Mucosa of descending colon (tissue), 3 donors: ENCODE data around the gene EIF4A3. TPM values are rescaled to one million over a fixed set of nuclear protein-coding genes. Genes with fewer than 3 reads are reported as not detected.

Source experiments
- ATAC-seq: fragments of 200-7000 bp; cut with Tn5 transposase; one replicate; pipeline ENCODE4 v1.9.1; 2020; ENCODE audit warnings: mild to moderate bottlenecking, moderate library complexity
- DNase-seq, 3 donors: peaks; one replicate each; pipeline ENCODE4 v3.0.0-alpha.2; 2020
- H3K36me3 ChIP-seq: fragments of 200-600 bp; one replicate; pipeline ENCODE4 v1.8.0; 2021; ENCODE audit warnings: low read depth, mild to moderate bottlenecking
- H3K4me1 ChIP-seq: fragments of 200-600 bp; one replicate; pipeline ENCODE4 v1.8.0; 2021; ENCODE audit warnings: low read depth, mild to moderate bottlenecking
- H3K4me3 ChIP-seq: fragments of 200-600 bp; one replicate; pipeline ENCODE4 v1.8.0; 2021; ENCODE audit warnings: mild to moderate bottlenecking
- H3K9me3 ChIP-seq: fragments of 200-600 bp; one replicate; pipeline ENCODE4 v1.8.0; 2021; ENCODE audit warnings: mild to moderate bottlenecking
- intact Hi-C, 2 donors: fragments of 100-400 bp; cut with DNase I in 1 of 2; cut with micrococcal nuclease in 1 of 2; formaldehyde crosslinking; loops; one replicate each; pipeline versions ENCODE4 v1.11.0 to v1.11.1; 2022; cut with DNase I, micrococcal nuclease
- long read RNA-seq, 2 donors: library from polyadenylated mRNA; unstranded; transcript quantifications; one replicate each; pipeline ENCODE4 v2.0.0, GENCODE V29; 2019 to 2021
- total RNA-seq, 3 donors: library from RNA; stranded (reverse); fragmentation: NEBNext Ultra II Directional in 2 of 3; extraction: Animal tissue kit (Norgen Biotek cat#: 25700) in 2 of 3; gene quantifications; one replicate each; pipeline versions ENCODE4 v1.2.1 to v1.2.4, GENCODE V29; 2021 to 2023
- TF ChIP-seq, protein P1 (sequence below): fragments of 200-600 bp; IDR thresholded peaks from one replicate; pipeline ENCODE4 v1.8.0; 2022; ENCODE audit warnings: antibody characterized with exemption, mild to moderate bottlenecking
- donor health status: DM: no; HTN: no; CAD: no; lungs with moderate emphysema.
- donor health status: DM: no; HTN: no; CAD: no.
- donor health status: DM: no; HTN: yes; CAD: no.

The EIF4A3 gene
- total RNA-seq, result 10 to 100 TPM; 59.2 to 80.2 (median 61.8) TPM
- long read RNA-seq, donor 1, transcript EIF4A3-201 (12 exons, 1,734 nt), result major isoform, 83 of 87 reads
- long read RNA-seq, donor 1, partial matches to known transcripts, result 1 of 87 reads
- long read RNA-seq, donor 1, other reads (novel, unspliced or antisense), result 3 of 87 reads
- long read RNA-seq, donor 2, transcript EIF4A3-201 (12 exons, 1,734 nt), result major isoform, 68 of 69 reads
- long read RNA-seq, donor 2, partial matches to known transcripts, result 1 of 69 reads
- long read RNA-seq, donor 2, other reads (novel, unspliced or antisense), result 0 of 69 reads

DNA sequence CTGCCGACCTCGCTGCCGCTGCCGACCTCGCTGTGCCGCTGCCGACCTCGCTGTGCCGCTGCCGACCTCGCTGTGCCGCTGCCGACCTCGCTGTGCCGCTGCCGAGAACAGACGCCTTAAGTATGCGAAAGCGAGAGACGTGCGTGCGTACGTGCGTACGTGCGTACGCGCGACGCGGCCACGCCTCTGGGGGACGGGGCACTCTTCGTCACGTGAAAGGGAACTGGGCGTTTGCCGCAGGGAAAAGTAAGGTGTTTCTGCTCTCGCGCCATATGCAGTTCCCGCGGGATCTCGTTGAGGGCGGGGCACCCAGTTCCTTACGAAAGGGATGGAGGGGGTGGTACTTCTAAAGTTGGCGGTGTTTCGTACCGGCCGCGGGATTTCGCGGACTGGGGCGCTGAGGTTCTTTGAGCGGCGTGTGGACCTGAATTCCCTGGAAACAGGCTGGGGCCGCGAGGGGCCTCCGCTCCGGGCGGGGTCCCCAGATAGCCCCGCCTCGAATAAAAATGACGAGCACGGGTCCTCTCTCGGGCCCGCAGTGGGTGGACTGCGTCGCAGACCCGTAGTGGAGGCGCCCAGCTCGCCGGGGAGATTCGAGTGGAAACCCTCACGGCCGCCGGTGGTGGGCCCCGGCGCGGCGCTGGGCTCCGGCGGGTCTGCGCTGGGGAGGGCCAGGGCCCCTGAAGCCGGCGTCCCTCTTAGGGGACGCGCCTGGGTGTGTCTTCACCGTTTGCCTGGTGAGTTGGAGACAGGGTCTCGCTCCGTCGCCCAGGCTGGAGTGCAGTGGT lies at the start of gene EIF4A3:
Gene EIF4A3 (minus strand): TSS at position 94 of the 788 bp plus-strand sequence. CDS start 167 bp downstream, outside the sequence.
- ATAC-seq (peak; percentile 97), DNase-seq (peak; percentile 99)
- Histone ChIP-seq H3K9me3 (no peaks in the 10 kb centered on the region), H3K4me1 (peaks cover 19% of the 10 kb centered on the region), H3K4me3 (peak within 1 kb of the TSS; percentile 90), H3K36me3 (peaks cover 9% of the 10 kb centered on the region)
- intact Hi-C loops, result loop anchor here in 1 of 2 donors (10.0 kb wide), 1 partner anchor 62 kb away; no protein-coding TSS in a partner anchor
- TF ChIP-seq, protein P1, sequence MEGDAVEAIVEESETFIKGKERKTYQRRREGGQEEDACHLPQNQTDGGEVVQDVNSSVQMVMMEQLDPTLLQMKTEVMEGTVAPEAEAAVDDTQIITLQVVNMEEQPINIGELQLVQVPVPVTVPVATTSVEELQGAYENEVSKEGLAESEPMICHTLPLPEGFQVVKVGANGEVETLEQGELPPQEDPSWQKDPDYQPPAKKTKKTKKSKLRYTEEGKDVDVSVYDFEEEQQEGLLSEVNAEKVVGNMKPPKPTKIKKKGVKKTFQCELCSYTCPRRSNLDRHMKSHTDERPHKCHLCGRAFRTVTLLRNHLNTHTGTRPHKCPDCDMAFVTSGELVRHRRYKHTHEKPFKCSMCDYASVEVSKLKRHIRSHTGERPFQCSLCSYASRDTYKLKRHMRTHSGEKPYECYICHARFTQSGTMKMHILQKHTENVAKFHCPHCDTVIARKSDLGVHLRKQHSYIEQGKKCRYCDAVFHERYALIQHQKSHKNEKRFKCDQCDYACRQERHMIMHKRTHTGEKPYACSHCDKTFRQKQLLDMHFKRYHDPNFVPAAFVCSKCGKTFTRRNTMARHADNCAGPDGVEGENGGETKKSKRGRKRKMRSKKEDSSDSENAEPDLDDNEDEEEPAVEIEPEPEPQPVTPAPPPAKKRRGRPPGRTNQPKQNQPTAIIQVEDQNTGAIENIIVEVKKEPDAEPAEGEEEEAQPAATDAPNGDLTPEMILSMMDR, result no peak

DNA sequence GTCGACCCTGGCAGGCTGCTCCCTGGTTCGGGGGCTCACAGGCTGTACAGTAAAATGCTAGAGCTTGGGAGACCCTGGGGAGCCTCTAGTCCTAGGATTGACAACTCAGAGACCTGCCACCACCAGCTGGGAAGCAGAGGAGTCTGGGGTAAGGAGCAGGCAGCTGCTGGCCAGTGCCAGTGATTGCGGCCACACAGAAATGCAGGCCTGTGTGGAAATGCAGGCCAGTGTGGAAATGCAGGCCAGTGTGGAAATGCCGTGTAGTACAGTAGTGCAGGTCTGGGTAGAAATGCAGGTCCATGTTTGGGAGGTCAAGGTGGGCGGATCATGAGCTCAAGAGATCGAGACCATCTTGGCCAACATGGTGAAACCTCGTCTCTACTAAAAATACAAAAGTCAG lies 49.7 kb upstream of the EIF4A3 start:
- DNase-seq, result no peak
- Histone ChIP-seq H3K36me3 (no peaks in the 10 kb centered on the region), H3K4me1 (no peaks in the 10 kb centered on the region), H3K4me3 (no peak overlapping the region), H3K9me3 (no peaks in the 10 kb centered on the region)
- TF ChIP-seq, protein P1, result no peak
- no peak for ATAC-seq
- intact Hi-C loops, result no loop called here

DNA sequence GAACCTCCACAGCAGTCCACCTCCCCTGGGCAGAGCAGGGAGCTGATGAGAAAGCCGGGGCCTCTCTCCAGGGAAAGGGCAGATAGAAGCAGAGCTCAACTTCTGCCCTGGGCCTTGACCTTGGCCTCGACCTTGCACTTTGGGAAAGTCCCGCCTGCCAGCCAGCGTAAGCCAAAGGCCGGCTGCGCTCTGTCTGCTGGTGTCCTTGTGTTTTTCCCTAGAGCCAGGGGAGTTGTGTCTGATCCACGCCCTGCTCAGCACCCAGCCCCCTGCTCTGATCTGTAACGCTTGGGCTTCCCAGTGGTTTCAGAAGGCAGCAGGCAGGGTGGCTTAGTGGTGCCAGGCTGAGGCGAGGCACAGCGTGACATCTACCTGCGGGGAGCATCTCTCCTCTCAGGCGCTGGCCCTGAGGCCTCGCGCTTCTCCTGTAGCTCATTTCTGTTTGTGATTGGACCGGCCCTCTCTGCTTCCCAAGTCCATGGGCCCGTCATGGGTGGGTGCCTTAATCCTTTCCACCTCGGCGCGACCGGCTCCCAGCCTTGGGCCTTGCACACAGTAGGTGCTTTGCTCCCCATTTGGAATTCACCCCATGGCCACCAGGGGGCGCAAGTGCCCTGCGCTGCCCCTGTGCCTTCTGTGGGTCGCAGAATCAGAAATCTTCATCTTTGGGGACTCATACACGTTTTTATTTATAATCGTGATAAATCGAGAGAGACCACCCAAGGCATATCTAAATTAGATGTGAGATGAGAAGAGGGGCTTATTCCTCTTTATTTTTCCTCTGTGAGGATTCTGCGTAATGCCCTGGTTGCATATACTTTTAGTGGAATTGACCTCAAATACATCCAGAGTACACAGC lies 49.0 kb upstream of the EIF4A3 start:
- intact Hi-C loops, result no loop called here
- H3K4me1 ChIP-seq, result no peaks in the 10 kb centered on the region
- no peak for ATAC-seq
- DNase-seq, result peak in 2 of 3 donors; percentile 25 to 42
- TF ChIP-seq, protein P1, result peak; percentile 66
- H3K4me3 ChIP-seq, result no peak overlapping the region
- no peaks in the 10 kb centered on the region for H3K36me3 ChIP-seq
- no peaks in the 10 kb centered on the region for H3K9me3 ChIP-seq

DNA sequence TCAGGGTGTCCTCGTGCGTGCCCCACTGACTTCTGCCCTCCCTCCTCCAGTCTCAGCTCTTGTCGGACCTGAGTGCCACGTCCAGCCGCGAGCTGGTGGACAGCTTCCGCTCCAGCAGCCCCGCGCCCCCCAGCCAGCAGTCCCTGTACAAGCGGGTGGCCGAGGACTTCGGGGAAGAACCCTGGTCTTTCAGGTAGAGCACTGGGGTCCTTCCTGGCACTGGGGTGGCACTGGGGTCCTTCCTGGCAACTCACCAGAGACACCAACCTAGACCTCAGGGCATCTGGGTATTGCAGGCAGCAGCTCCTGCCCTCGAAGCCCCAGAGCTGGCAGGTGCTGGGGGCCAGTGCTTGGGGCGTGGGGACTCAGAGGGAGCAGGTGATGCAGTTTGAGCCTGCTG lies 48.2 kb upstream of the EIF4A3 start:
- no peaks in the 10 kb centered on the region for H3K4me1 ChIP-seq
- DNase-seq (no peak), ATAC-seq (no peak)
- H3K4me3 ChIP-seq, result no peak overlapping the region
- H3K9me3 ChIP-seq, result no peaks in the 10 kb centered on the region
- TF ChIP-seq, protein P1, result no peak
- intact Hi-C loops, result no loop called here
- no peaks in the 10 kb centered on the region for H3K36me3 ChIP-seq

DNA sequence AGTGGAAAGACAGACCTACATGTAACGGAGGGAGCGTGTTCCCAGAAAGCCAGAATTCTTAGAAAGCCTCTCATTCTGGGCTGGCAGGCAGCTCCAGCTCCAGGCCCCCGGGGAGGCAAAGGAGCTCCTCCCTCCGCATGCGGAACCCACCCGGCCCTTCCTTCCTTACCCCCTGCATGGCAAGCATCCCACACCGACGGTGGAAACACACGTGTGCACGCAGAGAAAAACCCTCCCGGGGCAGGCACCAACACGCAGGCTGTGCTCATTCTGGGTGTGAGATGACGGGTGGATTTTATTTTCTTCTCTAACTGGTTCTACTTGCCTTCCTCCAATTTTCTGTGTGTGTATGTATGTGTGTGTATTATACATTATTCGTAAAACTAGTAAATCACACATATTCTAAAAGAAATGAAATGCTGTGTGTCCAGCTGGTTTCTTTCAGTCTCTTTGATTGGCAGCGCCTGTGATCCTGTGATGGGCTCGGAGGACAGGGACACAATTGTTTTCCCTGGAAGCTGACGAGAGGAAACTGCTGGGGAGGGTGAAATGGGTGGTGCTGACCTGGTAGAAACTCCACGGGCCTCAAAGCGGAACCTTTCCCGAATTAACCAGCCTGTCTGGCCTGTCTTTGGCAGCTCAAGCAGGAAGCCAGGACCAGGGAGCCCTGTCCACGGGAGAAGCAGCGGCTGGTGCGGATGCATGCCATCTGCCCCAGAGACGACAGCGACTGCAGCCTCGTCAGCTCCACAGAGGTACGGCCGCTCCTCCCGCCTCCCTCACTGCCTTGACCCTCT lies 45.1 kb upstream of the EIF4A3 start:
- H3K4me1 ChIP-seq, result peaks cover 5% of the 10 kb centered on the region
- no peak overlapping the region for H3K4me3 ChIP-seq
- no peaks in the 10 kb centered on the region for H3K9me3 ChIP-seq
- no peaks in the 10 kb centered on the region for H3K36me3 ChIP-seq
- peak; percentile 28 for ATAC-seq
- intact Hi-C loops, result no loop called here
- no peak for DNase-seq
- TF ChIP-seq, protein P1, result no peak
